AG04449 (cell line): Measurements from ENCODE around the gene GLB1L3.

Source experiments
- CTCF ChIA-PET: fragments of 350-600 bp; formaldehyde crosslinking; extraction: SDS; loops from one replicate; lab custom pipeline; 2021; ENCODE audit warnings: antibody characterized with exemption; lab: Yijun Ruan, JAX
- POLR2A ChIA-PET: fragments of 400-600, 350-600 bp; formaldehyde crosslinking; extraction: SDS; loops from one replicate; lab custom pipeline; 2020; ENCODE audit warnings: antibody characterized with exemption, inconsistent platforms; lab: Yijun Ruan, JAX
- DNase-seq: peaks from one replicate; pipeline ENCODE4 v3.0.0-alpha.2; 2010; ENCODE audit warnings: low read depth, low spot score
- H3K4me3 ChIP-seq: 2 replicates; pipeline ENCODE4 v1.5.1; 2011; ENCODE audit warnings: low read depth, mild to moderate bottlenecking, control low read depth, low read length
- CTCF ChIP-seq: IDR thresholded peaks from one replicate; pipeline ENCODE4 v1.5.1; 2011; ENCODE audit warnings: mild to moderate bottlenecking, moderate library complexity, low read length, control low read depth, inconsistent platforms; ENCODE audit not compliant: insufficient read depth; ENCODE audit errors: missing control alignments

The GLB1L3 gene

GRCh38 chr11:134289789-134290188 lies 13.6 kb downstream of the GLB1L3 start:
- CTCF ChIA-PET, result no interaction called here
- no peak overlapping the region for H3K4me3 ChIP-seq
- no peak for DNase-seq
- TF ChIP-seq CTCF, result no peak
- POLR2A ChIA-PET, result no interaction called here

- no peak for DNase-seq
- POLR2A ChIA-PET, result no interaction called here
- TF ChIP-seq CTCF, result no peak
- H3K4me3 ChIP-seq, result no peak overlapping the region
- CTCF ChIA-PET, result no interaction called here
Observed at GRCh38 chr11:134290646-134291045, 14.5 kb downstream of the GLB1L3 start.

GRCh38 chr11:134291196-134291595 lies 15.0 kb downstream of the GLB1L3 start:
- H3K4me3 ChIP-seq, result no peak overlapping the region
- TF ChIP-seq CTCF, result no peak
- CTCF ChIA-PET, result no interaction called here
- no peak for DNase-seq
- POLR2A ChIA-PET, result no interaction called here

GRCh38 chr11:134292661-134293060 lies 16.5 kb downstream of the GLB1L3 start:
- no peak for TF ChIP-seq CTCF
- ChIA-PET CTCF (no interaction called here), POLR2A (no interaction called here)
- DNase-seq, result no peak
- H3K4me3 ChIP-seq, result no peak overlapping the region

GRCh38 chr11:134293119-134294113 lies 17.2 kb downstream of the GLB1L3 start:
- no peak for DNase-seq
- TF ChIP-seq CTCF, result no peak
- ChIA-PET CTCF (no interaction called here), POLR2A (no interaction called here)
- H3K4me3 ChIP-seq, result no peak overlapping the region

- POLR2A ChIA-PET, result no interaction called here
- TF ChIP-seq CTCF, result no peak
- H3K4me3 ChIP-seq, result no peak overlapping the region
- DNase-seq, result no peak
- CTCF ChIA-PET, result no interaction called here
Observed at GRCh38 chr11:134294664-134295063, 18.5 kb downstream of the GLB1L3 start.
